ENCODE data around the gene SUDS3.
"Not testable (repeated sequence)": the region's sequence is repeated elsewhere in the genome, so short reads cannot be mapped to it uniquely, and the experiment has no call there.

Gene SUDS3

DNA sequence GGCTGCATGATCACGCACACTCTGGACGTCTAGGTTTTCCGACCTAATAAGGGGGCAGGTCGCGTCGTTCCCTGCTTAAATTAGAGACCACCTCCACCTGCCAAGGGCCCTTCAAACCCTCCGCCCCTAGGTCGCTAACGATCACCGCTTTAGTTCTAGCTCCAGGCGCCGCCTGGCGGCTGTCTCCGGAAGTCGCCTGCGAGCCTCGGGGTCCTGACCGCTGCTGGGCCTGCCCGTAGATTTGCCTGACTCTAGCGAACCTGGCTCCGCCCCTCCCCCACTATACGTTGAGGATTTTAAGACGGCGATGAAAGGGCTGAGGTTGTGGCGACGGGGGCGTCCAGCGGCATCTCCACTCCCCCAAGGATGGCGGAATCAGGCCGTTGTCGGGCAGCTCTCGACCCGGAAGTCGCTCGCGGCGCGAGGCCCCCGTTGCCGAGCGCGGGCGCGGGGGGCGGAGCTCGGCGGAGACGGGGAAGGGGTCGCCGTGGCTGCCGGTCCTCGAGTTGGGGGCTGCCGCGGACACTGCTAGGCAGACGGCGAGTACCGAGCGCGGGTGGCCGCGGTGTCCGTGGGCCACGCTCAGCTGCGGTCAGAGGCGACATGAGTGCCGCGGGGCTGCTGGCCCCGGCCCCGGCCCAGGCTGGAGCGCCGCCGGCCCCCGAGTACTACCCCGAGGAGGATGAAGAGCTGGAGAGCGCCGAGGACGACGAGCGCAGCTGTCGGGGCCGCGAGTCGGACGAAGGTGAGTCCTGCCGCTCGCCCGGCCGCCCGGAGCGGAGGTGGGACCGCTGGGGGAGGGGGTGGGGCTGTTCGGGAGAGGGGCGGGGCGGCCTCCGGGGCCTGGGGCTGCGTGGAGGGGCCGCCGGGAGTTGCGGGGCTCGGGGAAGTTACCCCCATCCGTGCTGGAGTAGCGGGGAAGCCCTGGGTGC is at the start of gene SUDS3:
Gene SUDS3 (plus strand): TSS at position 467 of the 932 bp plus-strand sequence. CDS start 137 bp downstream, at position 604.
- peak; percentile 54 for DNase-seq

- no peak for DNase-seq
Observed at GRCh38 chr12:118326991-118327390, 49.4 kb upstream of the SUDS3 start.

- DNase-seq = no peak
Observed at GRCh38 chr12:118327391-118327790, 49.0 kb upstream of the SUDS3 start.

- DNase-seq = no peak
Observed at GRCh38 chr12:118328486-118329330, 47.6 kb upstream of the SUDS3 start.

- DNase-seq = peak; percentile 96
Observed at GRCh38 chr12:118330421-118331018, 45.8 kb upstream of the SUDS3 start.

DNA sequence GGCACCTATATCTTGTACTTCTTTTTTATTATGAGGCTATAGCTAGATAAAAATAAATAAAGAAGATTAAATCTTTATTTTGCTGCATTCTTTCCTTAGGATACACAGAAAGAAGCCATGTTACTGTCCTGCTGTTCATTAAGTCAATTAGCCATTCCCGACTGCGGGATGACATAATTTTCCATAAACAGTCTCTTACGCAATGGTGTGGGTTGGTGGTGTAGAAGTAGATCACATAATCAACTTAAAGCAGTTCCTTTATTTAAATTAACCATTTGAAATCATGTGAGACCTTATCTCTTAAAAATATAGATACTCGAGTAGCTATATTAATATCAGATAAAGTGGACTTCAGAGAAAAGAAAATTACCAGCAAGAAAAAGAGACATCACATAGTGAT is 43.8 kb upstream of the SUDS3 start:
- peak; percentile 85 for DNase-seq

- DNase-seq = no peak
Observed at GRCh38 chr12:118334241-118334640, 42.1 kb upstream of the SUDS3 start.

GRCh38 chr12:118334939-118335567 is 41.3 kb upstream of the SUDS3 start:
- DNase-seq = peak; percentile 52

- no peak for DNase-seq
Observed at GRCh38 chr12:118336123-118336522, 40.2 kb upstream of the SUDS3 start.

DNA sequence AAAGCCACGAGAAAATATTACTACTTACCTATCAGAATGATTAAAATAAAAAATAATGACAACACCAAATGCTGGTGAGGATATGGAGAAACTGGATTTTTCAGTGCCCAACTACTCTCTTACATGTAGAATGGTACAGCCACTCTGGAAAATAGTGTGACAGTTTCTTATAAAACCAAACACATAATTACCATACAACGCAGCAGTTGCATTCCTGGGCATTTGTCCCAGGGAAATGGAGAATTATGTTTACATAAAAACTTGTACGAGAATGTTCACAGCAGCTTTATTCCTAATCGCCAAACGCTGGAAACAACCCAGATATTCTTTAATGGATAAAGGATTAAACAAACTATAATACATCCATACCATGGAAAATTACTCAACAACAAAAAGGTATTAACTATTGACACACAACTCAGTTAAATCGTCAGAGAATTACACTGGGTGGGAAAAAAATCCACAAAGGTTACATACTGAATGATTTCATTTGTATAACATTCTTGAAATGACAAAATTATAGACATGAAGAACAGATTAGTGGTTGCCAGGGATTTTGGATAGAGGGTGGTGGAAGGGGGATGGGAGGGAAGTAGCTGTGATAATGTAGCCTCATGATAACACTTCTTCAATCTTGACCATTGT is 39.0 kb upstream of the SUDS3 start:
- no peak for DNase-seq

- DNase-seq = no peak
Observed at GRCh38 chr12:118342090-118342489, 34.3 kb upstream of the SUDS3 start.

DNA sequence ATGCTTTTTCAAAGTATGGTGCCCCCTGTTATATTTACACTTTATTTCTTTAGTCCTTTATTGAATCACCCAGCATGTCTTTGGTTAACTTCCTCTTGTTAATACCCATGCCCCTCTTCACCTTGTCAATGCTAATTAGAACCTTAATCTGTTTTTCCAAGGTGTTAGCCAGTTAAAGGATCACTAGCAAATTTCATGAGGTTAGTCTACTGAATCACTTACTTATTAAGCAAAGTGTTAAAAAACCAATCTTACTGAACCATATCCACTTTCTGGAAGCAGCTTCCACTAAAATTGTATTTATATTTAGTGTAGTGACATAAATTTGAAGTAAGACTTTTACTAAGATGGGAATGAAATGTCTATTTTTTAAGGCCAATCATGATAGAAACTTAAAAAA is 31.5 kb upstream of the SUDS3 start:
- no peak for DNase-seq

GRCh38 chr12:118345355-118345754 is 31.0 kb upstream of the SUDS3 start:
- DNase-seq = no peak

DNA sequence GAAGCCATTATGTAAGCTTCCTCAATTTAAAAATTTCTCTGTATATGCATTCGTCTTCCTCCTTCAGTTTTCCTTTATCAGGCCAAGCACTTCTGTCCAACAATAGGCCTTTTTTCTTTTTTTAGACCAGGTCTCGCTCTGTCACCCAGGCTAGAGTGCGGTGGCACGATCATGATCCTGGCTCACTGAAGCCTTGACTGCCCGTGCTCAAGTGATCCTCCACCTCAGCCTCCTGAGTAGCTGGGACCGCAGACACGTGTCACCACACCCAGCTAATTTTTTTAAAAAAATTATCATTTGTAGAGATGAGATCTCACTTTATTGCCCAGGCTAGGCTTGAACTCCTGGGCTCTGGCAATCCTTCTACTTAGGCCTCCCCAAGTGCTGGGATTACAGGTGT is 29.5 kb upstream of the SUDS3 start:
- DNase-seq = no peak

GRCh38 chr12:118347916-118348315 is 28.4 kb upstream of the SUDS3 start:
- no peak for DNase-seq

- no peak for DNase-seq
Observed at GRCh38 chr12:118350908-118351559, 25.3 kb upstream of the SUDS3 start.

DNA sequence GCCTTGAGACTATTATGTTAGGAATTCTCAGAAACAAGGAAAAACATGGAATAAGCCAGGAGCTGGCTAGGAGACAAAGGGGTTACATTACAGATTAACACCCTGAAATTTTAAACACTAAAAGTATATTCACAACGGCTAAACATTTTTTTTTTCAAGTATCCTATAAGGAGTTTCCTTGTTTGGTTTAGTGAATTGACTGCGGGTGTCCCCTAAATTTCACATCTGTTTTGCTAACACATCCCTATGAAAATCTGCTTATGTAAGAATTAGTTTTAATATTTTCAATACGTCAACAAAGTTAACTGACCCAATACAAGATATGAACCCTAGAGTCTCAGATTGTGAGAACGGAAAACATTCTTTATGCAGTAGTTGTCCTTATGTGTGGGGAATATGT is 22.6 kb upstream of the SUDS3 start:
- no peak for DNase-seq

- not testable (repeated sequence) for DNase-seq
Observed at GRCh38 chr12:118354503-118354902, 21.9 kb upstream of the SUDS3 start.

DNA sequence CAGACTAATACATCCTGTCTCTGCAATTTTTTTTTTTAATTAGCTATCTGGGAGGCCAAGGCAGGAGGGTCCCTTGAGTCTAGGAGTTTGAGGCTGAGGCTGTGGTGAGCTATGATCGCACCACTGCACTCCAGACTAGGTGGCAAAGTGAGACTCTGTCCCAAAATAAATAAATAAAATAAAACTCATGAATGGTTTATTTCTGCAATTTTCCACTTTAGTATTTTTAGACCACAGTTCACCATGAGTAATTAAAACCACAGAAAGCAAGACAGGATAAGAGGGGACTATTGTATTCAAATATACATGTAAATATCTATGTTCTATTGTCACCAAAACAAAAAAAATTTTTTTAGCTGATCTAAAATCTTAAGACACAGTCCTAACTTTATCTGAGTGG is 21.5 kb upstream of the SUDS3 start:
- no peak for DNase-seq

GRCh38 chr12:118355843-118356242 is 20.5 kb upstream of the SUDS3 start:
- DNase-seq = no peak

GRCh38 chr12:118356809-118357256 is 19.5 kb upstream of the SUDS3 start:
- DNase-seq = peak; percentile 83

Measured in GF-D8 (cell line).